BE2C (cell line): ENCODE data around the gene PAFAH1B1.

Source experiments
- DNase-seq: peaks from one replicate; pipeline ENCODE4 v3.0.0-alpha.2; 2020
- H3K27me3 ChIP-seq: fragments of 250-450 bp; sonication (Bioruptor Pico); 2 replicates; pipeline ENCODE4 v1.5.1; 2020; ENCODE audit warnings: mild to moderate bottlenecking
- H3K36me3 ChIP-seq: fragments of 250-450 bp; sonication (Bioruptor Pico); 2 replicates; pipeline ENCODE4 v1.5.1; 2020; ENCODE audit warnings: mild to moderate bottlenecking
- H3K4me1 ChIP-seq: fragments of 250-450 bp; sonication (Bioruptor Pico); 2 replicates; pipeline ENCODE4 v1.5.1; 2020
- H3K4me3 ChIP-seq: 2 replicates; pipeline ENCODE4 v1.5.1; 2011; ENCODE audit warnings: low read depth, low read length
- H3K9me3 ChIP-seq: fragments of 250-450 bp; sonication (Bioruptor Pico); 2 replicates; pipeline ENCODE4 v1.5.1; 2020
- TF ChIP-seq, protein P1 (sequence below): IDR thresholded peaks from 2 replicates; pipeline ENCODE4 v1.5.1; 2012; ENCODE audit warnings: mild to moderate bottlenecking, low read depth, low read length

The PAFAH1B1 gene

DNA sequence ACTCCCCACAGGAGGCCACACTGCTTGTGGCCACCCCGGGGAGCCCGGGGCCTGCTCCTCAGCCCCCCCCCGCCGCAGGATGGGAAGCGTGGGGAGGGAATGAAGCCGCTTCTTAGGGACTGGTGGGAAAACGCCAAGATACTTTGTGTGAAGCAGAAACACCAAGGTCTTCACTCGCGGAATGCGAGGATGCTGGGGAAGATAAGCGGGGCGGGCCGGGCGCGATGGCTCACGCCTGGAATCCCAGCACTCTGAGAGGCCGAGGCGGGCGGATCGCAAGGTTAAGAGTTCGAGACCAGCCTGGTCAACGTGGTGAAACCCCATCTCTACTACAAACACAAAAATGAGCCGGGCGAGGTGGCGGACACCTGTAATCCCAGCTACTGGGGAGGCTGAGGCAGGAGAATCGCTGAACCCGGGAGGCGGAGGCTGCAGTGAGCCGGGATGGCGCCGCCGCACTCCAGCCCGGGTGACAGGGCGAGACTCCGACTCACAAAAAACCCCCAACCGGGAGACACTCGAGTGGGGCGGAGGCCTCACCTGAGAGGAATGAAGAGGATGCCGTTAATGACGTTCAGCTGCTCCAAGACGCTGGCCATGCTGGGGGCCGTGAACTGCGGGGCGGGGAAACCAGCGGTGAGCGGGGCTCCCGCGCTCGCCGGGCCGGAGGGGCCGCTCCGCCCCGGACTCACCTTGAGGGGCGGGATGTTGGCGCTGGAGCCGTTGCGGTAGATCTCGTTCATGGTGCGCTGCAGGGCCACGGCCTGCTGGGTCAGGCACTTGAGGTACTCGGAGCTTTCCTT, 97.8 kb downstream of the PAFAH1B1 start:
- H3K4me3 ChIP-seq = no peak overlapping the region
- no peaks in the 10 kb centered on the region for H3K27me3 ChIP-seq
- peaks cover 15% of the 10 kb centered on the region for H3K36me3 ChIP-seq
- no peaks in the 10 kb centered on the region for H3K4me1 ChIP-seq
- no peaks in the 10 kb centered on the region for H3K9me3 ChIP-seq
- TF ChIP-seq, protein P1, sequence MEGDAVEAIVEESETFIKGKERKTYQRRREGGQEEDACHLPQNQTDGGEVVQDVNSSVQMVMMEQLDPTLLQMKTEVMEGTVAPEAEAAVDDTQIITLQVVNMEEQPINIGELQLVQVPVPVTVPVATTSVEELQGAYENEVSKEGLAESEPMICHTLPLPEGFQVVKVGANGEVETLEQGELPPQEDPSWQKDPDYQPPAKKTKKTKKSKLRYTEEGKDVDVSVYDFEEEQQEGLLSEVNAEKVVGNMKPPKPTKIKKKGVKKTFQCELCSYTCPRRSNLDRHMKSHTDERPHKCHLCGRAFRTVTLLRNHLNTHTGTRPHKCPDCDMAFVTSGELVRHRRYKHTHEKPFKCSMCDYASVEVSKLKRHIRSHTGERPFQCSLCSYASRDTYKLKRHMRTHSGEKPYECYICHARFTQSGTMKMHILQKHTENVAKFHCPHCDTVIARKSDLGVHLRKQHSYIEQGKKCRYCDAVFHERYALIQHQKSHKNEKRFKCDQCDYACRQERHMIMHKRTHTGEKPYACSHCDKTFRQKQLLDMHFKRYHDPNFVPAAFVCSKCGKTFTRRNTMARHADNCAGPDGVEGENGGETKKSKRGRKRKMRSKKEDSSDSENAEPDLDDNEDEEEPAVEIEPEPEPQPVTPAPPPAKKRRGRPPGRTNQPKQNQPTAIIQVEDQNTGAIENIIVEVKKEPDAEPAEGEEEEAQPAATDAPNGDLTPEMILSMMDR = no peak
- no peak for DNase-seq

DNA sequence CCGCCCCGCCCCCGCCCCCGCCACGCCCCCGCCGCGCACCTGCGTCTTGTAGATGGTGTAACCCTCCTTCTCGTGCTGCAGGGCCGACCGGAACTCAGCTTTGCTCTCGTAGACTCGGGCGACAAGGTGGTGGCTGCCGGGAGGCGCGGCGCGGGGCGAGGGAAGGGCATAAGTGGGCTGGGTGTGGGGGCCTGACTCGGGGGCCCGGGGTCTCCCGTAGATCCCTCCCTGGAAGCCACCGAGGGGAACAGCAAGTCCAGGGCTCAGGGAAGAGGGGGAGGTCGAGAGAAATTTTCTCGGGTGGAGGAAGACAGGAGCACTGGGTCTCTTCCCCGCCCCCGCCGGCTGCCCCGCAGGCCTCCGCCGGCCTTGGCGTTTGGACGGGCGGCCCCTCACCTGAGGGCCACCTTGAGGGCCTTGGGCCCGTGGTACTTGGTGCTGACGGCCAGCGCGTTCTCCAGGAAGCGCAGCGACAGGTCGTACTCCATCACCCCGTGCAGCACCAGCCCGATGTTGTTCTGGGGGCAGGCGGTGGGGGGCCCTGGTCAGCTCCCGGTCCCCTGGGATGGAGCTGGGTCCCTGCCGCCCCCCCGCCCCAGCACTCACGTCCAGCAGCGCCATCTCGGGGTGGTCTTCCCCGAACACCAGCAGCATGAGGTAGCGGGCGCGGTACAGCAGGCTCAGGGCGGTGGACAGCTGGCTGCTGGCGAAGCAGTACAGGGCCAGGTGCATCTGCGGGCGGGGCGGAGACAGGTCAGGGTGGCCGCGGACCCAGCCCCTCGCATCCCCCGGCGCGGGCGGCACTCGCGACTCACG, 98.7 kb downstream of the PAFAH1B1 start:
- peaks cover 23% of the 10 kb centered on the region for H3K36me3 ChIP-seq
- DNase-seq = no peak
- no peaks in the 10 kb centered on the region for H3K27me3 ChIP-seq

GRCh38 chr17:2692781-2693135, 99.3 kb downstream of the PAFAH1B1 start:
- H3K27me3 ChIP-seq = no peaks in the 10 kb centered on the region
- no peak for DNase-seq
- H3K9me3 ChIP-seq = no peaks in the 10 kb centered on the region
- no peak overlapping the region for H3K4me3 ChIP-seq
- H3K36me3 ChIP-seq = peaks cover 23% of the 10 kb centered on the region
- TF ChIP-seq, protein P1 = no peak
- no peaks in the 10 kb centered on the region for H3K4me1 ChIP-seq

More for the DNA sequence above, 98.7 kb downstream of the PAFAH1B1 start:
- no peaks in the 10 kb centered on the region for H3K4me1 ChIP-seq
- TF ChIP-seq, protein P1 = no peak
- H3K4me3 ChIP-seq = no peak overlapping the region
- H3K9me3 ChIP-seq = no peaks in the 10 kb centered on the region

- no peak for DNase-seq
- Histone ChIP-seq H3K27me3 (no peaks in the 10 kb centered on the region), H3K4me1 (no peaks in the 10 kb centered on the region), H3K4me3 (no peak overlapping the region), H3K36me3 (peaks cover 32% of the 10 kb centered on the region), H3K9me3 (no peaks in the 10 kb centered on the region)
- TF ChIP-seq, protein P1 = no peak
Observed at GRCh38 chr17:2693561-2694380, 100.3 kb downstream of the PAFAH1B1 start.

GRCh38 chr17:2694381-2695242, 101.2 kb downstream of the PAFAH1B1 start:
- Histone ChIP-seq H3K27me3 (no peaks in the 10 kb centered on the region), H3K9me3 (no peaks in the 10 kb centered on the region), H3K36me3 (peaks cover 35% of the 10 kb centered on the region), H3K4me1 (no peaks in the 10 kb centered on the region), H3K4me3 (no peak overlapping the region)
- TF ChIP-seq, protein P1 = no peak
- no peak for DNase-seq
